Activated CD4-positive, alpha-beta T cell treated with anti-CD3 and anti-CD28 coated beads, Interleukin-2, amount 10 ng/mL, durations not matched to agents 7 days and 5 days (primary cell): Measurements from ENCODE around the gene RDX. TPM values are rescaled to one million over a fixed set of nuclear protein-coding genes. Genes with fewer than 3 reads are reported as not detected.

Experiments
- CTCF ChIA-PET: fragments of 350-600 bp; sonication (Branson Sonifier 250); formaldehyde crosslinking; loops from one replicate; lab custom pipeline; 2021; ENCODE audit warnings: antibody characterized with exemption; lab: Charles Lee
- POLR2A ChIA-PET: fragments of 350-600 bp; sonication (Branson Sonifier 250); formaldehyde crosslinking; loops from one replicate; lab custom pipeline; 2021; ENCODE audit warnings: antibody characterized with exemption; lab: Charles Lee
- DNase-seq: peaks from one replicate; pipeline ENCODE4 v3.0.0-alpha.2; 2020
- H3K27ac Mint-ChIP-seq: one replicate; pipeline ENCODE4 v1.8.0; 2021; ENCODE audit warnings: mild to moderate bottlenecking, moderate library complexity, mixed read lengths
- H3K27me3 Mint-ChIP-seq: one replicate; pipeline ENCODE4 v1.8.0; 2021; ENCODE audit warnings: mixed read lengths
- H3K36me3 Mint-ChIP-seq: one replicate; pipeline ENCODE4 v1.8.0; 2021; ENCODE audit warnings: low read depth, mixed read lengths
- H3K4me1 Mint-ChIP-seq: one replicate; pipeline ENCODE4 v1.8.0; 2021; ENCODE audit warnings: mixed read lengths
- H3K4me3 Mint-ChIP-seq: one replicate; pipeline ENCODE4 v1.8.0; 2021; ENCODE audit warnings: mild to moderate bottlenecking, moderate library complexity, mixed read lengths
- H3K9me3 Mint-ChIP-seq: one replicate; pipeline ENCODE4 v1.8.0; 2021; ENCODE audit warnings: mixed read lengths
- total RNA-seq, 2 experiments: library from RNA; stranded (reverse); gene quantifications; one replicate each; pipeline ENCODE4 v1.2.3, GENCODE V29; 2021

RDX gene
- total RNA-seq, 2 experiments from 2014 or later, result 37.6 to 47.1 TPM

DNA sequence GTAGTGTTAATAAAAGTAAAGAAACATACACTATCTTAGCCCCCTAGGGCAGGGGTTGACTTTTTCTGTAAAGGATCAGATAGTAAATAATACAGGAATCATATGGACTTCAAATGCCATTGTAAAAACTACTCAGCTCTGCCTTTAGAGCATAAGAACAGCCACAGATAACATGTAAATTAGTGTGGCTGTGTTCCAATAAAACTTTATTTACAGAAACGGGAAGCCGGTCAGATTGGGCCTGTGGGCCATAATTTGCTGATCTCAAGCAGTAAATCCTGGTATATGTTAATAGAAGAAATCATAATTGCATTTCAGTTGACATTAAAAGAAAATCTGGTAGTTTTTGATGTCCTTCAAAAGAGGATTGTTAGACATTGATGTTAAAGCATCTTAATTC lies 126.7 kb downstream of the RDX start:
- peaks cover 13% of the 10 kb centered on the region for H3K27me3 Mint-ChIP-seq
- ChIA-PET CTCF (no interaction called here), POLR2A (no interaction called here)
- H3K9me3 Mint-ChIP-seq, result no peaks in the 10 kb centered on the region
- H3K27ac Mint-ChIP-seq, result no peak overlapping the region
- H3K4me1 Mint-ChIP-seq, result peaks cover 7% of the 10 kb centered on the region
- H3K4me3 Mint-ChIP-seq, result no peak overlapping the region
- H3K36me3 Mint-ChIP-seq, result no peaks in the 10 kb centered on the region
- no peak for DNase-seq

DNA sequence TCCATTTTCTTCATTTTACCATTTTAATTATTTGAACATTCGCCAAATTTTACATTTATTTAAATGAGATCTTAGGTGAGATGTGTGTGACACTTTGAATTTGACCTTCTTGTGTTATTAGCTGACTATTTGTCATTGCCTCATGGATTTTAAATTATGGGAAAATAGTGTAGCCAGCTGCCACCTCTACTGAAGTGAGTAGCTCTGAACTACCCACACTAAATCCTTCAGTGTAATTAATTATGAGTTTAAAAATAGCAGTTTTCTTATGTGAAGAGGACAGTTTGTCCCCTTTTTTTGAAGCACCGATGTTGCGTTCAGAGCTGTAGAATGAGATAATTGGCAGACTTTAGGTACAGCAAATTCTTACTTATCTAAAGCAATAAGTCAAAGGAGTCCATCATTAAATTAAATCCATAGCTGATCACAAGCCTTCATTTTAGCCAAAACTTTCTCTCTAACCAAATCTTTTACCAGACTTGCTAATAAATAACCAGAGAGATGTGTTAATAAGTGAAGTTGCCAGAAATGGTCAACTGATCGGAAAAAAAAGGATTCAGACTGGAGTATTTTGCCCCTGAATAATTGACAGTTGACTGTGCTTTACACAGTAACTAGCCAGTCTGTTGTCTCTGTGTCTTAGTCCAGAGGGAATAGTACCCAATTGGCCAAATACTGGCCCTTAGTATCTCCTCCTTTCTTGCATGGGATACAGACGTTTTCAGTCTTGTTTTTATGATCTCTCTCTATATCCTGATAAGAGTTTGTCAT lies 128.2 kb downstream of the RDX start:
- Mint-ChIP-seq H3K27me3 (peaks cover 13% of the 10 kb centered on the region), H3K27ac (no peak overlapping the region), H3K36me3 (no peaks in the 10 kb centered on the region), H3K4me1 (no peaks in the 10 kb centered on the region), H3K4me3 (no peak overlapping the region), H3K9me3 (no peaks in the 10 kb centered on the region)
- POLR2A ChIA-PET, result no interaction called here
- DNase-seq, result no peak
- CTCF ChIA-PET, result no interaction called here

DNA sequence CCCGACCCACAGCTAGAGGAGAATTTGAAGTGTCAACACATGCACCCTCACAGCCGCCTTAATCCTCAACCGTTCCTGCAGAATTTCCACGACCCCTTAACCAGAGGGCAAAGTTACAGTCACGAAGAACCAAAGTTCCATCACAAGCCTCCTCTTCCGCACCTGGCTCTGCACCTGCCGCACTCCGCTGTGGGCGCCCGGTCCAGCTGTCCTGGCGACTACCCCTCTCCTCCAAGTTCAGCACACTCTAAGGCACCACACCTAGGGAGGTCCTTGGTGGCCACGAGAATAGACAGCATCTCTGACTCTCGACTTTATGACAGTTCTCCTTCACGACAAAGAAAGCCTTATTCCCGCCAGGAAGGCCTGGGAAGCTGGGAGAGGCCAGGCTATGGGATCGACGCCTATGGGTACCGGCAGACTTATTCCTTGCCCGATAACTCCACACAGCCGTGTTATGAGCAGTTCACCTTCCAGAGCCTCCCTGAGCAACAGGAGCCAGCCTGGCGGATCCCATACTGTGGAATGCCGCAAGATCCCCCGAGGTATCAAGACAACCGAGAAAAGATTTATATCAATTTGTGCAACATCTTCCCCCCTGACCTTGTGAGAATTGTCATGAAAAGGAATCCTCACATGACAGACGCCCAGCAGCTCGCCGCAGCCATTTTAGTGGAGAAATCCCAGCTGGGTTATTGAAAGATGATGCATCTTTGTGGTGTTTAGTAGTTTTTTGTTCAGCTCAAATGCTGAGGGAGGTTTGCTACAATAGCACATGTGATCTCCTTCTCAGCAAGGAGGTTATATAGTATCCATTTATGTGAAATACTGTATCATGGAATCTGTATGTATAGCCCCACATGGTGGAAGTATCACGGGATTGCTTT lies 131.1 kb downstream of the RDX start:
- ChIA-PET CTCF (interaction anchor here (0.7 kb wide), 1 partner anchor 196 kb away, joined by 3 read pairs; no protein-coding TSS in a partner anchor), POLR2A (interaction anchor here (0.6 kb wide), 1 partner anchor 965 kb away, joined by 3 read pairs; no protein-coding TSS in a partner anchor)
- Mint-ChIP-seq H3K36me3 (no peaks in the 10 kb centered on the region), H3K4me1 (no peaks in the 10 kb centered on the region), H3K27ac (no peak overlapping the region), H3K9me3 (no peaks in the 10 kb centered on the region), H3K27me3 (peaks cover 5% of the 10 kb centered on the region), H3K4me3 (no peak overlapping the region)
- no peak for DNase-seq

GRCh38 chr11:110162216-110162615 lies 134.2 kb downstream of the RDX start:
- Mint-ChIP-seq H3K4me3 (no peak overlapping the region), H3K4me1 (no peaks in the 10 kb centered on the region), H3K36me3 (no peaks in the 10 kb centered on the region), H3K9me3 (no peaks in the 10 kb centered on the region), H3K27ac (no peak overlapping the region), H3K27me3 (peaks cover 5% of the 10 kb centered on the region)
- ChIA-PET POLR2A (no interaction called here), CTCF (no interaction called here)
- DNase-seq, result no peak

GRCh38 chr11:110161061-110161460 lies 135.4 kb downstream of the RDX start:
- CTCF ChIA-PET, result no interaction called here
- no peaks in the 10 kb centered on the region for H3K4me1 Mint-ChIP-seq

GRCh38 chr11:110160437-110160836 lies 136.0 kb downstream of the RDX start:
- H3K4me3 Mint-ChIP-seq, result no peak overlapping the region
- POLR2A ChIA-PET, result no interaction called here
- no peaks in the 10 kb centered on the region for H3K4me1 Mint-ChIP-seq
- DNase-seq, result no peak
- no peaks in the 10 kb centered on the region for H3K9me3 Mint-ChIP-seq
- H3K27me3 Mint-ChIP-seq, result peaks cover 3% of the 10 kb centered on the region
- no peaks in the 10 kb centered on the region for H3K36me3 Mint-ChIP-seq
- H3K27ac Mint-ChIP-seq, result no peak overlapping the region
- CTCF ChIA-PET, result interaction anchor here (0.6 kb wide), 1 partner anchor 256 kb away, joined by 5 read pairs; no protein-coding TSS in a partner anchor

More at GRCh38 chr11:110161061-110161460, 135.4 kb downstream of the RDX start:
- Mint-ChIP-seq H3K27ac (no peak overlapping the region), H3K9me3 (no peaks in the 10 kb centered on the region), H3K36me3 (no peaks in the 10 kb centered on the region), H3K27me3 (no peaks in the 10 kb centered on the region), H3K4me3 (no peak overlapping the region)
- POLR2A ChIA-PET, result no interaction called here
- DNase-seq, result no peak

GRCh38 chr11:110160016-110160415 lies 136.4 kb downstream of the RDX start:
- H3K4me1 Mint-ChIP-seq, result no peaks in the 10 kb centered on the region
- H3K27ac Mint-ChIP-seq, result no peak overlapping the region
- H3K9me3 Mint-ChIP-seq, result no peaks in the 10 kb centered on the region
- peaks cover 3% of the 10 kb centered on the region for H3K27me3 Mint-ChIP-seq
- DNase-seq, result no peak
- H3K4me3 Mint-ChIP-seq, result no peak overlapping the region
- CTCF ChIA-PET, result interaction anchor here (0.6 kb wide), 1 partner anchor 226 kb away, joined by 4 read pairs; no protein-coding TSS in a partner anchor
- POLR2A ChIA-PET, result no interaction called here
- H3K36me3 Mint-ChIP-seq, result no peaks in the 10 kb centered on the region

DNA sequence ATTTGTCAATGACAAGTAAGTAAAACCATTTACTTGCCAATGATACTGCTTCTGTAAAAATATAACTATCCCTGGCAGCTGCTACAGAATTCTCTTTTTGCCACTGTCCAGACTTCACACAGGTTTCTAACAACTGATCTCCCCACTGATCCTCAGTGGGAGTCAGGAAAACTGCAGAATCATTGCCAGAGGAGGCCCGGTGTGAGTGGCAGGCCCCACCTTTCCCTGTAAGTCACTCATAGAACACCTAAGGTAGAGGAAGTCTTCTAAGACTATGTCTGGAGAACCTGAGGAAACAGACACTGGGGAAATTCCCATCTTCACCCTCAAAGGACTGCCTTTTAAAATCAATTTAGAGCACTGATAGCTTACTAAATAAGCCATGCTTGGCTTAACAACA lies 136.9 kb downstream of the RDX start:
- Mint-ChIP-seq H3K9me3 (no peaks in the 10 kb centered on the region), H3K4me1 (no peaks in the 10 kb centered on the region), H3K27ac (no peak overlapping the region), H3K4me3 (no peak overlapping the region), H3K36me3 (no peaks in the 10 kb centered on the region), H3K27me3 (peaks cover 3% of the 10 kb centered on the region)
- CTCF ChIA-PET, result interaction anchor here (0.6 kb wide), 1 partner anchor 226 kb away, joined by 4 read pairs; no protein-coding TSS in a partner anchor
- DNase-seq, result no peak
- POLR2A ChIA-PET, result no interaction called here

DNA sequence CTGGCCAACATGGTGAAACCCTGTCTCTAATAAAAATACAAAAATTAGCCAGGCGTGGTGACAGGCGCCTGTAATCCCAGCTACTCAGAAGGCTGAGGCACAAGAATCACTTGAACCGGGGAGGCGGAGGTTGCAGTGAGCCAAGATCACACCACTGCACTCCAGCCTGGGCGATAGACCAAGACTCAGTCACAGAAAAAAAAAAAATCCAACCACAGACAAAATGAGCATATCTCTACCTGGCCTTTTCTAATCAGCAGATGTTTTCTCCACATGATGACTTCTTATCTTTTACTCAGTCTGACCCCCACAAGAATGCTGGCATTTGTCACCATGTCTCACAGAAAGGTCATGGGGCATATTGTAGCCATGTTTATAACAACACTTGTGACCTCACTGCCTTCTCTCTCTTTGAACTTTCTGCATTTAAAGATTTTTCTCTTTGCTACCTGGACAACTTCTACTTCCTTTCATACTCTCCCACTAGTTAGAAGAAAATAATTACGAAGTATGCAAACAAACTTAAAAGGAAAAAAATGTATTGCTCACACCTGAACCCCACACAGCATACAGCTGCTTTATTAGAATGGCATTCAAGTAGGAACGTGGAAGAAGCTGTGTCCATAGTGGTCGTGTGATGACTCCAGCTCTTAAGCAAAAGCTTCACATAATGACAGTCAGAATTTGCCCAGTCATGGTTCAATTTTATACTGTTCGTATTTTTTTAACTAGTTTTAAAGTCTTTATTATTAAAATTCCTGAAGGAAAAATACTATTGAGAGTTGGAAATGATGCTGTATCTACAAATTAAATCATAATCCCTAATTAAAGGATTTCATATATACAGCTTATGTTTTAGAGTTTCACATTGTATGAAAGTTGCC lies 137.9 kb downstream of the RDX start:
- CTCF ChIA-PET, result no interaction called here
- Mint-ChIP-seq H3K36me3 (no peaks in the 10 kb centered on the region), H3K27ac (no peak overlapping the region), H3K4me1 (no peaks in the 10 kb centered on the region), H3K27me3 (peaks cover 5% of the 10 kb centered on the region), H3K4me3 (no peak overlapping the region), H3K9me3 (no peaks in the 10 kb centered on the region)
- POLR2A ChIA-PET, result no interaction called here
- DNase-seq, result no peak

- Mint-ChIP-seq H3K9me3 (no peaks in the 10 kb centered on the region), H3K36me3 (no peaks in the 10 kb centered on the region), H3K4me1 (no peaks in the 10 kb centered on the region), H3K27ac (no peak overlapping the region), H3K4me3 (no peak overlapping the region), H3K27me3 (peaks cover 5% of the 10 kb centered on the region)
- no peak for DNase-seq
- ChIA-PET POLR2A (no interaction called here), CTCF (no interaction called here)
Measured at GRCh38 chr11:110156503-110156902, 139.9 kb downstream of the RDX start.

- DNase-seq, result no peak
- CTCF ChIA-PET, result no interaction called here
- H3K9me3 Mint-ChIP-seq, result no peaks in the 10 kb centered on the region
- no peak overlapping the region for H3K27ac Mint-ChIP-seq
- H3K4me1 Mint-ChIP-seq, result no peaks in the 10 kb centered on the region
- POLR2A ChIA-PET, result no interaction called here
- no peaks in the 10 kb centered on the region for H3K36me3 Mint-ChIP-seq
- peaks cover 9% of the 10 kb centered on the region for H3K27me3 Mint-ChIP-seq
- no peak overlapping the region for H3K4me3 Mint-ChIP-seq
Measured at GRCh38 chr11:110153474-110153873, 142.9 kb downstream of the RDX start.

DNA sequence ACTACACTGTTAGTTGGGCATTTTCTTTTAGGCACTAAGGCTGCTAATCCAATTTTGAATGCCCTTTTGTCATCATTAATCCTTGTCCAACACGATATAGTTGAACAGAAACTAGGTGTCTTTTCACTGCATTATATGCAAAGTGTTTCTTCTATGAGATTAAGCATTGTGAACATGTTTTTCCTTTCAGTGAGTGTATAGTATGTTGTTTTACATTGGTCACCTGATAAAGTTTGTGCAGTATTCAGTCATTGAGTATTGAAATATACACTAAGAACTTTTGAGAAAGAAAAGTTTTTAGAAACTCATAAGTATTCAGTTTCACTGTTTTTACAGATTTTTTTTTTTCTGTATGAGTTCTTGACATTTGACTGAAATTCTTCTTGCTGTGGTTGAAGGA lies 144.2 kb downstream of the RDX start:
- CTCF ChIA-PET, result no interaction called here
- POLR2A ChIA-PET, result interaction anchor here (0.7 kb wide), 1 partner anchor 146 kb away, joined by 3 read pairs; no protein-coding TSS in a partner anchor
- peaks cover 9% of the 10 kb centered on the region for H3K27me3 Mint-ChIP-seq

More for the DNA sequence above, 144.2 kb downstream of the RDX start:
- Mint-ChIP-seq H3K4me1 (no peaks in the 10 kb centered on the region), H3K4me3 (no peak overlapping the region), H3K9me3 (no peaks in the 10 kb centered on the region), H3K36me3 (no peaks in the 10 kb centered on the region), H3K27ac (no peak overlapping the region)
- DNase-seq, result no peak
